GM13976 (cell line): ENCODE measurements around the gene INO80.

Experiments
- DNase-seq: peaks from one replicate; pipeline ENCODE4 v3.0.0; 2012; ENCODE audit warnings: low spot score
- in situ Hi-C: fragments of 300-500 bp; cut with MboI; formaldehyde crosslinking; loops from one replicate; pipeline ENCODE4 v1.12.0; 2022; ENCODE audit warnings: low sequenced_read_pairs, mixed read lengths, inconsistent platforms; ENCODE audit not compliant: unreplicated experiment
- TF ChIP-seq, protein P1 (sequence below): IDR thresholded peaks from 2 replicates; pipeline ENCODE4 v1.5.1; 2012; ENCODE audit warnings: borderline replicate concordance, mild to moderate bottlenecking; ENCODE audit not compliant: insufficient read depth; ENCODE audit errors: extremely low read depth, missing control alignments, control extremely low read depth

Gene INO80

GRCh38 chr15:40984406-40984805 is 131.7 kb downstream of the INO80 start:
- in situ Hi-C loops: no loop called here
- no peak for DNase-seq
- TF ChIP-seq, protein P1, sequence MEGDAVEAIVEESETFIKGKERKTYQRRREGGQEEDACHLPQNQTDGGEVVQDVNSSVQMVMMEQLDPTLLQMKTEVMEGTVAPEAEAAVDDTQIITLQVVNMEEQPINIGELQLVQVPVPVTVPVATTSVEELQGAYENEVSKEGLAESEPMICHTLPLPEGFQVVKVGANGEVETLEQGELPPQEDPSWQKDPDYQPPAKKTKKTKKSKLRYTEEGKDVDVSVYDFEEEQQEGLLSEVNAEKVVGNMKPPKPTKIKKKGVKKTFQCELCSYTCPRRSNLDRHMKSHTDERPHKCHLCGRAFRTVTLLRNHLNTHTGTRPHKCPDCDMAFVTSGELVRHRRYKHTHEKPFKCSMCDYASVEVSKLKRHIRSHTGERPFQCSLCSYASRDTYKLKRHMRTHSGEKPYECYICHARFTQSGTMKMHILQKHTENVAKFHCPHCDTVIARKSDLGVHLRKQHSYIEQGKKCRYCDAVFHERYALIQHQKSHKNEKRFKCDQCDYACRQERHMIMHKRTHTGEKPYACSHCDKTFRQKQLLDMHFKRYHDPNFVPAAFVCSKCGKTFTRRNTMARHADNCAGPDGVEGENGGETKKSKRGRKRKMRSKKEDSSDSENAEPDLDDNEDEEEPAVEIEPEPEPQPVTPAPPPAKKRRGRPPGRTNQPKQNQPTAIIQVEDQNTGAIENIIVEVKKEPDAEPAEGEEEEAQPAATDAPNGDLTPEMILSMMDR: no peak

- in situ Hi-C loops: no loop called here
- no peak for DNase-seq
- TF ChIP-seq, protein P1: no peak
These were observed 133.2 kb downstream of the INO80 start for GRCh38 chr15:40982855-40983254.

- TF ChIP-seq, protein P1: no peak
- DNase-seq: no peak
- in situ Hi-C loops: no loop called here
These were observed 134.9 kb downstream of the INO80 start for GRCh38 chr15:40981186-40981585.

- TF ChIP-seq, protein P1: no peak
- in situ Hi-C loops: no loop called here
These were observed 137.5 kb downstream of the INO80 start for GRCh38 chr15:40978562-40978961.

GRCh38 chr15:40978141-40978540 is 137.9 kb downstream of the INO80 start:
- DNase-seq: no peak
- in situ Hi-C loops: no loop called here
- TF ChIP-seq, protein P1: no peak

More at GRCh38 chr15:40978562-40978961, 137.5 kb downstream of the INO80 start:
- no peak for DNase-seq

DNA sequence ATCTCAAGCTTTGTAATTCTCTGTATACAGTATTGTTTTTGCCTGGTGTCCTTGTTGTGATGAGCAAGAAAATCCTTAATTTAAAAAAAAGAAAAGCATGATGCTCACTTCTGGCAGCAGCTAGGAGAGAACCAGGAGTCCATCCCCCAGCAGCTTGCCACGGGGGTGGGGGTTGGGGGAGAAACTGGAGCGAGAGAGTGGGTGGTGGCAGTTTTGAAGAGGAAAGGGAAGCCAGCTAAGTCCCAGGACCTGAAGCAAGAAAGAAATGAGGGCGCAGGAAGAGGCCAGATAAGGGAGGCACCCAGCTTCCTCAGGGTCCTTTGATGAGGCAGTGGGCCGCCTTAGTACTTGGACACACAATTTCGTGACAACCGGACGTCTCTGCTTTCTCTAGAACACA is 139.3 kb downstream of the INO80 start:
- in situ Hi-C loops: no loop called here
- TF ChIP-seq, protein P1: no peak
- no peak for DNase-seq

- no peak for DNase-seq
These were observed 141.2 kb downstream of the INO80 start for GRCh38 chr15:40974879-40975278.

More at GRCh38 chr15:40974879-40975278, 141.2 kb downstream of the INO80 start:
- in situ Hi-C loops: no loop called here
- TF ChIP-seq, protein P1: no peak
